Stomach (tissue), 9 donors: ENCODE results near the gene ELF1. TPM values are rescaled to one million over a fixed set of nuclear protein-coding genes. Genes with fewer than 3 reads are reported as not detected.

Source experiments
- DNase-seq, 2 donors: peaks; one replicate each; pipeline versions ENCODE4 v3.0.0 to v3.0.0-alpha.2; 2013 to 2019
- H3K27ac ChIP-seq, 5 donors: fragments of 200-600 bp in 4 of 5; sonication (generic) in 4 of 5; one replicate each; pipeline ENCODE4 v1.5.1; 2013 to 2019; ENCODE audit warnings: mild to moderate bottlenecking in 1 of 5, moderate library complexity in 1 of 5
- H3K27me3 ChIP-seq, 3 donors: fragments of 200-600 bp; sonication (generic); one replicate each; pipeline ENCODE4 v1.5.1; 2017 to 2019; ENCODE audit warnings: mixed run types in 1 of 3
- H3K36me3 ChIP-seq, 4 donors: fragments of 200-600 bp; sonication (generic); 1 replicate in 3 of 4; 2 replicates in 1 of 4; pipeline ENCODE4 v1.5.1; 2016 to 2019
- H3K4me1 ChIP-seq, 4 donors: fragments of 200-600 bp; sonication (generic); one replicate each; pipeline ENCODE4 v1.5.1; 2016 to 2019
- H3K4me3 ChIP-seq, 4 donors: fragments of 200-600 bp; sonication (generic) in 3 of 4; one replicate each; pipeline ENCODE4 v1.5.1; 2016 to 2019; ENCODE audit warnings: mild to moderate bottlenecking in 1 of 4
- H3K9me3 ChIP-seq, 4 donors: fragments of 200-600 bp; sonication (generic); one replicate each; pipeline ENCODE4 v1.5.1; 2016 to 2019
- EP300 ChIP-seq: sonication (generic); formaldehyde crosslinking; IDR thresholded peaks from one replicate; pipeline ENCODE4 v1.6.1; 2017; ENCODE audit warnings: antibody characterized with exemption
- POLR2A ChIP-seq, 4 donors: fragments of 450-650 bp; IDR thresholded peaks; one replicate each; pipeline ENCODE4 v1.6.1; 2016; ENCODE audit warnings: antibody characterized with exemption in 4 of 4, control low read depth in 2 of 4, mild to moderate bottlenecking in 1 of 4, moderate library complexity in 1 of 4
- POLR2AphosphoS5 ChIP-seq, 3 donors: sonication (generic); formaldehyde crosslinking; IDR thresholded peaks; one replicate each; pipeline ENCODE4 v1.6.1; 2016; ENCODE audit warnings: antibody characterized with exemption in 3 of 3
- WGBS, 5 donors: extraction: QIAGEN DNeasy Blood & Tissue Kit in 3 of 5; methylation state at CpG; one replicate each; pipeline versions ENCODE4 v1.1.5 to v1.1.7; 2013 to 2018; 5-methylcytosine and 5-hydroxymethylcytosine counted together
- intact Hi-C: fragments of 100-400 bp; cut with DNase I; formaldehyde crosslinking; loops from one replicate; pipeline ENCODE4 v1.15.1; 2023; ENCODE audit warnings: low total_unique reads
- polyA plus RNA-seq, 3 donors: library from polyadenylated mRNA; stranded (reverse); fragments of 200-250 nt; gene quantifications; one replicate each; pipeline ENCODE4 v1.2.3, GENCODE V29; 2013
- total RNA-seq, 5 donors: library from RNA; depleted of rRNA; stranded (reverse); fragments of >200 nt; gene quantifications; one replicate each; pipeline versions ENCODE4 v1.1.0 to v1.2.3, GENCODE V29; 2014 to 2016
- TF ChIP-seq, protein P1 (sequence below), 7 experiments: fragments of 450-650 bp in 4 of 7; fragments of 200-600 bp in 3 of 7; sonication (generic) in 3 of 7; IDR thresholded peaks; one replicate each; pipeline ENCODE4 v1.5.1; 2016 to 2019; ENCODE audit warnings: antibody characterized with exemption in 7 of 7, control low read depth in 2 of 7, mild to moderate bottlenecking in 1 of 7
- donor health status: healthy with polysubstance abuse.
- donor health status: Bipolar disorder and iron deficiency.
- donor health status: healthy.

Gene ELF1
- total and polyA plus RNA-seq, 8 donors = 10.9 to 113 (median 36.2) TPM

DNA sequence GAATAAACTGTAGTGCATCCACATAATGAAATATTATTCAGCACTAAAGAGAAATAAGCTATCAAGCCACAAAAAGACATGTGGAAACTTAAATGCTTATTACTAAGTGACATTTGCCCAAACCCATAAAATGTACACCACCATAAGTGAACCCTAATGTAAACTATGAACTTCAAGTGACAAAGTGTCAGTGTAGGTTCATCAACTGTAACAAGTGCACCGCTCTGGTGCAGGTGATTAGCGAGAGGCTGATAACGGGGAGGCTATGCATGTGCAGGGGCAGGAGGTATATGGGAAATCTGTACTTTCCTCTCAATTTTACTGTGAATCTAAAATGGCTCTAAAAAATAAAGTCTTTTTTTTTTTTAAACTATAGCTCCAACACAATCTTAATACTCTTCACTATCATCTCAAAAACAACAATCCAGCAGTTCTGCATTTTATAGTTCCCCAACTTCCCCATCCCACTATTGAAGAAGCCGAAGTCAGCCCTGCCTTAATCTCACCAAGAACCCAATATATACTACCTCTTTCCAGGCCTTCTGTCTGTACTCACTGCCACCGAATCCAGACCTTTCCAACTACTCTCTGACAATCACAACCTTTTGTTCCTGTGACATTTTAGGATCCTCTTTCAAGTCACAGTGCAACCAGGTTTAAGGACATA, 22.6 kb downstream of the ELF1 start:
- WGBS, 5 donors = 78 to 86% (median 86%) methylated on average over 5 of the region's 5 CpGs
- peak overlapping the region in 2 of 5 donors; percentile 7 to 88 for H3K27ac ChIP-seq

DNA sequence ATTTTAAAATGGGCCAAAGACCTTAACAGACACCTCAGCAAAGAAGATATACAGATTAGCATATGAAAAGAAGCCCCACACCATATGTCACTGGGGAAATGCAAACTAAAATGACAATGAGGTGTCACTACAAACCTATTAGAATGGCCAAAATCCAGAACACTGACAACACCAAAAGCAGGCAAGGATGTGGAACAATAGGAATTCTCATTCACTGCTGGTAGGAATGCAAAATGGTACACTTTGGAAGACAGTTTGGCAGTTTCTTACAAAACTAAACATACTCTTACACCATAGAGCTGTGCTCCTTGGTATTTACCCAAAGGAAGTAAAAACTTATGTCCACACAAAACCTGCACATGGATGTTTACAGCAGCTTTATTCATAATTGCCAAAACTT, 23.1 kb downstream of the ELF1 start:
- DNase-seq = no peak
- TF ChIP-seq, protein P1, sequence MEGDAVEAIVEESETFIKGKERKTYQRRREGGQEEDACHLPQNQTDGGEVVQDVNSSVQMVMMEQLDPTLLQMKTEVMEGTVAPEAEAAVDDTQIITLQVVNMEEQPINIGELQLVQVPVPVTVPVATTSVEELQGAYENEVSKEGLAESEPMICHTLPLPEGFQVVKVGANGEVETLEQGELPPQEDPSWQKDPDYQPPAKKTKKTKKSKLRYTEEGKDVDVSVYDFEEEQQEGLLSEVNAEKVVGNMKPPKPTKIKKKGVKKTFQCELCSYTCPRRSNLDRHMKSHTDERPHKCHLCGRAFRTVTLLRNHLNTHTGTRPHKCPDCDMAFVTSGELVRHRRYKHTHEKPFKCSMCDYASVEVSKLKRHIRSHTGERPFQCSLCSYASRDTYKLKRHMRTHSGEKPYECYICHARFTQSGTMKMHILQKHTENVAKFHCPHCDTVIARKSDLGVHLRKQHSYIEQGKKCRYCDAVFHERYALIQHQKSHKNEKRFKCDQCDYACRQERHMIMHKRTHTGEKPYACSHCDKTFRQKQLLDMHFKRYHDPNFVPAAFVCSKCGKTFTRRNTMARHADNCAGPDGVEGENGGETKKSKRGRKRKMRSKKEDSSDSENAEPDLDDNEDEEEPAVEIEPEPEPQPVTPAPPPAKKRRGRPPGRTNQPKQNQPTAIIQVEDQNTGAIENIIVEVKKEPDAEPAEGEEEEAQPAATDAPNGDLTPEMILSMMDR (IDR thresholded peaks at IDR 0.05) = no peak
- TF ChIP-seq EP300 = no peak
- TF ChIP-seq POLR2AphosphoS5 (IDR thresholded peaks at IDR 0.05) = no peak
- TF ChIP-seq POLR2A (IDR thresholded peaks at IDR 0.05) = no peak
- H3K4me1 ChIP-seq = peaks cover 29 to 94% (median 51%) of the 10 kb centered on the region in 4 donors

More for the DNA sequence above, 22.6 kb downstream of the ELF1 start:
- Histone ChIP-seq H3K9me3 (no peaks in the 10 kb centered on the region), H3K4me3 (no peak overlapping the region), H3K27me3 (no peaks in the 10 kb centered on the region), H3K4me1 (peaks cover 34 to 95% (median 51%) of the 10 kb centered on the region in 4 donors), H3K36me3 (peaks cover 0 to 9% (median 2%) of the 10 kb centered on the region in 4 donors)
- DNase-seq = no peak
- intact Hi-C loops = no loop called here
- TF ChIP-seq, protein P1 (IDR thresholded peaks at IDR 0.05) = no peak
- TF ChIP-seq POLR2A (IDR thresholded peaks at IDR 0.05) = no peak
- TF ChIP-seq EP300 = no peak
- TF ChIP-seq POLR2AphosphoS5 (IDR thresholded peaks at IDR 0.05) = no peak

DNA sequence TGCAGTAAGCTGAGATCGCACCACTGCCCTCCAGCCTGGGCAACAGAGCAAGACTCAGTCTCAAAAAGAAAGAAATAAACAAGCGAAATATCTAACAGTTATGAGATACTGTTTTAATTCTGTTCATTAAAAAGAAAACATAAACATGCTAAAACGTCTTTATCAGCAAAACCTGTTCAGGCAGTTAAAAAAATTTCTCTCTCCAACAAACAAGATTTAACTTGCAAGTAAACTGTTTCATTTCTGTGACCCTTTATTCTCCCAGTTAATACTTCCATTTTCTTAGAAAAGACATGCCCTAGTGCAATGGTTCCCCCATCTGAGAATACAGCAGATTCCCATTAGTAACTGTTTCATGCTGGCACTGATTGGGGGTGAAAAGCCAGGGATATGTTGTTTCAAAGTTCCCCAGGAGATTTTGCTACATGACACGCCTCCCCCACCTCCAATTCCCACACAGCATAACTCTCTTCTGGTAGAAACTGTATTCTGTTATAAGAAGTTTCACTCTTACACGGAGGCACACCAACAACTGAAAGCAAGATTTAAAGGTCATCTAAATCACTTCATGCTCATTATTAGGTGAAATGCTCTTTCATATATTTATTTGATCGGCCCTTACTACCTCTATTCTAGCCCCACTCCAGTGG, 24.4 kb downstream of the ELF1 start:
- H3K27ac ChIP-seq = peak overlapping the region; percentile 62 to 97 (median 82)
- WGBS, 5 donors = 30 to 49% (median 36%) methylated on average over 6 of the region's 6 CpGs

More for the DNA sequence above, 23.1 kb downstream of the ELF1 start:
- no peak overlapping the region for H3K4me3 ChIP-seq
- no peaks in the 10 kb centered on the region for H3K27me3 ChIP-seq
- H3K27ac ChIP-seq = peak overlapping the region in 1 of 5 donors; percentile 88
- no peaks in the 10 kb centered on the region for H3K9me3 ChIP-seq
- intact Hi-C loops = no loop called here
- peaks cover 0 to 9% (median 2%) of the 10 kb centered on the region in 4 donors for H3K36me3 ChIP-seq

DNA sequence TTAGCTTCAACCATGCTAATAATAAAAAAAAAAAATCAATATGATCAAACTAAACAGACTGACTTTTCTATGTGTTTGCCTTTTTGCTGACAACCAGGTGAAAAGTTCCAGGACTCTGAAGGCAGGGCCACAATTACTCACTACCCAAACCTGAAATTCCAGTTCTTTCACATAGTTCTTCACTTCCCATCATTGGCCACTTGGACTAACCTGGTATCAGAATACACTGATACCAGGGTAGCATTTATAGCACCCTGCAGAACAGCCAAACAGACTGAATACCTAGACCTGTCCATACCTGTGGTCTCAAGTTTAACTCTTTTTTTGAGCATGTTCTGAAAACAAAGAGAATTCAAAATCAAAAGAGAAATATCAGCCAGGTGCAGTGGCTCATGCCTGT, 25.1 kb downstream of the ELF1 start:
- Histone ChIP-seq H3K4me3 (no peak overlapping the region), H3K4me1 (peaks cover 29 to 86% (median 53%) of the 10 kb centered on the region in 4 donors)
- intact Hi-C loops = no loop called here

More for the DNA sequence above, 24.4 kb downstream of the ELF1 start:
- Histone ChIP-seq H3K36me3 (peaks cover 0 to 9% (median 2%) of the 10 kb centered on the region in 4 donors), H3K4me3 (no peak overlapping the region), H3K9me3 (no peaks in the 10 kb centered on the region), H3K27me3 (no peaks in the 10 kb centered on the region), H3K4me1 (peaks cover 32 to 93% (median 52%) of the 10 kb centered on the region in 4 donors)
- TF ChIP-seq, protein P1 (IDR thresholded peaks at IDR 0.05) = no peak
- no peak for TF ChIP-seq POLR2A (IDR thresholded peaks at IDR 0.05)
- DNase-seq = peak in 1 of 2 donors; percentile 58
- intact Hi-C loops = no loop called here

More for the DNA sequence above, 25.1 kb downstream of the ELF1 start:
- peaks cover 0 to 9% (median 2%) of the 10 kb centered on the region in 4 donors for H3K36me3 ChIP-seq
- H3K9me3 ChIP-seq = no peaks in the 10 kb centered on the region
- no peak for TF ChIP-seq POLR2A (IDR thresholded peaks at IDR 0.05)
- TF ChIP-seq EP300 = no peak
- TF ChIP-seq, protein P1 (IDR thresholded peaks at IDR 0.05) = peak in 3 of 7 experiments; percentile 8 to 38 (median 26)
- peak in 2 of 3 donors; percentile 81 to 83 for TF ChIP-seq POLR2AphosphoS5 (IDR thresholded peaks at IDR 0.05)
- peak; percentile 45 to 95 for DNase-seq
- peak overlapping the region; percentile 74 to 97 (median 82) for H3K27ac ChIP-seq
- H3K27me3 ChIP-seq = no peaks in the 10 kb centered on the region
